ENCODE results near the gene ACBD6.
"Not testable (repeated sequence)": the region's sequence is repeated elsewhere in the genome, so short reads cannot be mapped to it uniquely, and the experiment has no call there.

ACBD6 gene

DNA sequence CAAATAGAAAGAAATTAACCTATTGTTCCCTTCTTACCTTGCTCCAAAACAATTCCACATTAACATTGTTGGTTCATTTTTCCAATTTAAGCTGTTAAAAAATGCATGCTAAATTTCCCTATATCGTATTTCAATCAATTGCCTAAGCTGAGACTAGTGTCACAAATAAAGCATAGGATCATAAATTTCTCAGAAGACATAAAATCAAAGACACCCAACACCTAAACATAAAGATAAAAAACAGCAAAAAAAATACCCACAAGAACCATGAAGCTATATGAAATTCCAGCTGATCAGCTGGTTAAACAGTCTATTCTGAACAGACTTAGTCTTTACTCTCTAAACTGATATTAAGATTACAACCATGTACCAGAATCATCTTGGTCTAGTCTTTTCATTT is 32.3 kb downstream of the ACBD6 start:
- H3K9ac ChIP-seq (ENCODE audit: low read depth, low read length), result no peak overlapping the region
- H3K9me3 ChIP-seq (ENCODE audit: control insufficient read depth, insufficient read depth, low read length), result no peaks in the 10 kb centered on the region
- no peaks in the 10 kb centered on the region for H3K27me3 ChIP-seq (ENCODE audit: control insufficient read depth, insufficient read depth, low read length)
- peaks cover 2% of the 10 kb centered on the region for H3K4me1 ChIP-seq (ENCODE audit: control insufficient read depth, insufficient read depth, low read length)
- no peaks in the 10 kb centered on the region for H3K36me3 ChIP-seq (ENCODE audit: control insufficient read depth, insufficient read depth, low read length)
- H3K4me3 ChIP-seq (ENCODE audit: low read depth, low read length), result no peak overlapping the region

GRCh38 chr1:180468311-180468710 is 34.1 kb downstream of the ACBD6 start:
- Histone ChIP-seq H3K9ac (ENCODE audit: low read depth, low read length) (no peak overlapping the region), H3K9me3 (ENCODE audit: control insufficient read depth, insufficient read depth, low read length) (no peaks in the 10 kb centered on the region), H3K27me3 (ENCODE audit: control insufficient read depth, insufficient read depth, low read length) (no peaks in the 10 kb centered on the region), H3K4me3 (ENCODE audit: low read depth, low read length) (no peak overlapping the region), H3K4me1 (ENCODE audit: control insufficient read depth, insufficient read depth, low read length) (peaks cover 2% of the 10 kb centered on the region), H3K36me3 (ENCODE audit: control insufficient read depth, insufficient read depth, low read length) (no peaks in the 10 kb centered on the region)

GRCh38 chr1:180462102-180462501 is 40.3 kb downstream of the ACBD6 start:
- H3K4me3 ChIP-seq (ENCODE audit: low read depth, low read length), result no peak overlapping the region
- H3K4me1 ChIP-seq (ENCODE audit: control insufficient read depth, insufficient read depth, low read length), result no peaks in the 10 kb centered on the region
- no peaks in the 10 kb centered on the region for H3K9me3 ChIP-seq (ENCODE audit: control insufficient read depth, insufficient read depth, low read length)
- H3K36me3 ChIP-seq (ENCODE audit: control insufficient read depth, insufficient read depth, low read length), result no peaks in the 10 kb centered on the region
- no peaks in the 10 kb centered on the region for H3K27me3 ChIP-seq (ENCODE audit: control insufficient read depth, insufficient read depth, low read length)
- H3K9ac ChIP-seq (ENCODE audit: low read depth, low read length), result no peak overlapping the region

GRCh38 chr1:180461682-180462081 is 40.7 kb downstream of the ACBD6 start:
- H3K27me3 ChIP-seq (ENCODE audit: control insufficient read depth, insufficient read depth, low read length); H3K4me1 ChIP-seq (ENCODE audit: control insufficient read depth, insufficient read depth, low read length); H3K36me3 ChIP-seq (ENCODE audit: control insufficient read depth, insufficient read depth, low read length); H3K9ac ChIP-seq (ENCODE audit: low read depth, low read length); H3K9me3 ChIP-seq (ENCODE audit: control insufficient read depth, insufficient read depth, low read length); H3K4me3 ChIP-seq (ENCODE audit: low read depth, low read length): not testable (repeated sequence)

DNA sequence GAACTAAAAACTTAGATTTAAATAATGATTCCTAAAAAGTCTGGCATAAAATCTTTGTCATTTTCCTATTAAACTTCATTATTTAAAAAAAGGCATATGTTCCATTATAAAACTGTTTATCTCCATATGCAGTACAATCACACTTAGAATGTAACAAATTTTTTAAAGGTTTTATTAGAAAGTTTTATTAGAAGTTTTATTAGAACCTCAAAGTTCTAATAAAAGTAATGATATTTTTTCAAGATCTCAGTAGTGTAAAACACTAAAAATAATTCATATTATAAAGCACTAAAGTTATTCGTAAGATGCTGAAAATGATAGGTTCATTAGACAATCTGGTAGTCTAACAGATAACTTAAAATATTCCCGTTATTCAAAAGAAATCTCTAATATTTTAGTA is 43.6 kb downstream of the ACBD6 start:
- H3K4me3 ChIP-seq (ENCODE audit: low read depth, low read length), result no peak overlapping the region
- H3K27me3 ChIP-seq (ENCODE audit: control insufficient read depth, insufficient read depth, low read length), result no peaks in the 10 kb centered on the region
- H3K9ac ChIP-seq (ENCODE audit: low read depth, low read length), result no peak overlapping the region
- H3K4me1 ChIP-seq (ENCODE audit: control insufficient read depth, insufficient read depth, low read length), result no peaks in the 10 kb centered on the region
- H3K9me3 ChIP-seq (ENCODE audit: control insufficient read depth, insufficient read depth, low read length), result no peaks in the 10 kb centered on the region
- H3K36me3 ChIP-seq (ENCODE audit: control insufficient read depth, insufficient read depth, low read length), result no peaks in the 10 kb centered on the region

GRCh38 chr1:180456191-180456590 is 46.2 kb downstream of the ACBD6 start:
- no peaks in the 10 kb centered on the region for H3K27me3 ChIP-seq (ENCODE audit: control insufficient read depth, insufficient read depth, low read length)
- no peak overlapping the region for H3K4me3 ChIP-seq (ENCODE audit: low read depth, low read length)
- H3K4me1 ChIP-seq (ENCODE audit: control insufficient read depth, insufficient read depth, low read length), result no peaks in the 10 kb centered on the region
- H3K36me3 ChIP-seq (ENCODE audit: control insufficient read depth, insufficient read depth, low read length), result no peaks in the 10 kb centered on the region
- no peaks in the 10 kb centered on the region for H3K9me3 ChIP-seq (ENCODE audit: control insufficient read depth, insufficient read depth, low read length)
- H3K9ac ChIP-seq (ENCODE audit: low read depth, low read length), result no peak overlapping the region

DNA sequence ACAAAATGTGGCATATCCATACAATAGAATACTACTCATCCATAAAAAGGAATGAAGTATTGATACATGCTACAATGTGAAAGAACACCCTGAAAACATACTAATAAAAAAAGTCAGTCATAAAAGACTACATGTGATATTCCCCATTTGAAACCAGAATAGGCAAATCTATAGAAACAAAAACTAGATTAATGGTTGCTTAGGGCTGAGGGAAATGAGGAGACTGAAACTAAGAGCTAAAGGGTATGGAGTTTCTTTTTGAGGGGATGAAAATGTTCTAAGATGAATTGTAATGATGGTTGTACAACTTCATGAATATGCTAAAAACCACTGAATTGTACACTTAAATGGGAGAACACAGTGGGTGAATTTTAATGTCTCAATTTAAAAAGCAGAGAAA is 50.9 kb downstream of the ACBD6 start:
- Histone ChIP-seq H3K9ac (ENCODE audit: low read depth, low read length) (no peak overlapping the region), H3K27me3 (ENCODE audit: control insufficient read depth, insufficient read depth, low read length) (no peaks in the 10 kb centered on the region), H3K36me3 (ENCODE audit: control insufficient read depth, insufficient read depth, low read length) (no peaks in the 10 kb centered on the region), H3K9me3 (ENCODE audit: control insufficient read depth, insufficient read depth, low read length) (no peaks in the 10 kb centered on the region), H3K4me1 (ENCODE audit: control insufficient read depth, insufficient read depth, low read length) (no peaks in the 10 kb centered on the region), H3K4me3 (ENCODE audit: low read depth, low read length) (no peak overlapping the region)

DNA sequence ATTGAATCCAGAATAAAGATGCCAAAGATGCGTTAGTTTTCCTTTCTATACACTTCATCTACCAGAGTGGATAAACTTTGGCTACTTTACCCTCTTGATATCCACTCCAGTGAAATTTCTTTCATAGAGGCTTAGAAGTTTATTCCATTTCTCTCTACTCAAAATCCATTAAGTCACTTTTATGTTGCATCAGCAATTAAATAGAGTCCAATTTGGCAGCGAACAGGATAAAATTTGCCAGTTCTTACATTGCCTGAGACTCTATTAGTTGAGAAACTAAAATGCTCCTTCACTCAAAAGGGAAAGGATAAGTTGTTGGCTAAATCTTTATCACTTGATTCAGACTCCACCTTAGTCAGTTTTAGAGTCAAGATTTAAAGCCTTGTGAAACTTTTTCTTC is 57.9 kb downstream of the ACBD6 start:
- Histone ChIP-seq H3K4me3 (ENCODE audit: low read depth, low read length) (no peak overlapping the region), H3K27me3 (ENCODE audit: control insufficient read depth, insufficient read depth, low read length) (no peaks in the 10 kb centered on the region), H3K4me1 (ENCODE audit: control insufficient read depth, insufficient read depth, low read length) (no peaks in the 10 kb centered on the region), H3K9me3 (ENCODE audit: control insufficient read depth, insufficient read depth, low read length) (no peaks in the 10 kb centered on the region), H3K36me3 (ENCODE audit: control insufficient read depth, insufficient read depth, low read length) (no peaks in the 10 kb centered on the region), H3K9ac (ENCODE audit: low read depth, low read length) (no peak overlapping the region)

DNA sequence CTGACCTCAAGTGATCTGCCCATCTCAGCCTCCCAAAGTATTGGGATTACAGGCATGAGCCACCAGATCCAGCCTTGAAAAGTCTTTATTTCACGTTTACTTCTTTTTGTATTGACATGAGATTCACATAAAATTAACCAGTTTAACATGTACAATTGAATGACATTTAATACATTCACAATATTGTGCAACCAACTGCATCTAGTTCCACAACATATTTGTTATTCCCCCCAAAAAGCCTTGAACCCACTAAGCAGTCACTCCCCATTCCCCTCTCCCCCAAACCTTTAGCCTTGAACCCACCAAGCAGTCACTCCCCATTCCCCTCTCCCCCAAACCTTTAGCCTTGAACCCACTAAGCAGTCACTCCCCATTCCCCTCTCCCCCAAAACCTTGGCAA is 62.0 kb downstream of the ACBD6 start:
- Histone ChIP-seq H3K4me3 (ENCODE audit: low read depth, low read length) (no peak overlapping the region), H3K36me3 (ENCODE audit: control insufficient read depth, insufficient read depth, low read length) (no peaks in the 10 kb centered on the region), H3K4me1 (ENCODE audit: control insufficient read depth, insufficient read depth, low read length) (no peaks in the 10 kb centered on the region), H3K9me3 (ENCODE audit: control insufficient read depth, insufficient read depth, low read length) (no peaks in the 10 kb centered on the region), H3K27me3 (ENCODE audit: control insufficient read depth, insufficient read depth, low read length) (no peaks in the 10 kb centered on the region), H3K9ac (ENCODE audit: low read depth, low read length) (no peak overlapping the region)

GRCh38 chr1:180435566-180435965 is 66.8 kb downstream of the ACBD6 start:
- H3K36me3 ChIP-seq (ENCODE audit: control insufficient read depth, insufficient read depth, low read length), result no peaks in the 10 kb centered on the region
- H3K9ac ChIP-seq (ENCODE audit: low read depth, low read length), result no peak overlapping the region
- H3K4me1 ChIP-seq (ENCODE audit: control insufficient read depth, insufficient read depth, low read length), result peaks cover 4% of the 10 kb centered on the region
- no peak overlapping the region for H3K4me3 ChIP-seq (ENCODE audit: low read depth, low read length)
- no peaks in the 10 kb centered on the region for H3K9me3 ChIP-seq (ENCODE audit: control insufficient read depth, insufficient read depth, low read length)
- no peaks in the 10 kb centered on the region for H3K27me3 ChIP-seq (ENCODE audit: control insufficient read depth, insufficient read depth, low read length)

GRCh38 chr1:180433873-180434272 is 68.5 kb downstream of the ACBD6 start:
- H3K4me3 ChIP-seq (ENCODE audit: low read depth, low read length), result no peak overlapping the region
- no peaks in the 10 kb centered on the region for H3K9me3 ChIP-seq (ENCODE audit: control insufficient read depth, insufficient read depth, low read length)
- no peak overlapping the region for H3K9ac ChIP-seq (ENCODE audit: low read depth, low read length)
- H3K4me1 ChIP-seq (ENCODE audit: control insufficient read depth, insufficient read depth, low read length), result peaks cover 4% of the 10 kb centered on the region
- no peaks in the 10 kb centered on the region for H3K27me3 ChIP-seq (ENCODE audit: control insufficient read depth, insufficient read depth, low read length)
- H3K36me3 ChIP-seq (ENCODE audit: control insufficient read depth, insufficient read depth, low read length), result no peaks in the 10 kb centered on the region

DNA sequence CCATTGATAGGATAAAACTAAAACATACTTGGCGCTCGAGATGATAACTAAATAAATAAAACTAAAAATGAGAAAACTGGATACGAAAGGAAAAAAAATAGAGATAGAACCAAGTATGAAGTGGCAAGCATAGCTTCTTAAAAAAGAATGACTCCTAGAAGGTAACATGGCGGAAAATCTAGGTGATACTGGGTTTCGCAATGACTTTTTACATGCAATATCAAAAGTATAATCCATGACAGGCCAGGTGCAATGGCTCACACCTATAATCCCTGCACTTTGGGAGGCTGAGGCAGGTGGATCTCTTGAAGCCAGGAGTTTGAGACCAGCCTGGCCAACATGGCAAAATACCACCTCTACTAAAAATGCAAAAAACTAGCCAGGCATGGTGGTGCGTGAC is 70.7 kb downstream of the ACBD6 start:
- Histone ChIP-seq H3K9me3 (ENCODE audit: control insufficient read depth, insufficient read depth, low read length) (no peaks in the 10 kb centered on the region), H3K36me3 (ENCODE audit: control insufficient read depth, insufficient read depth, low read length) (no peaks in the 10 kb centered on the region), H3K4me1 (ENCODE audit: control insufficient read depth, insufficient read depth, low read length) (peaks cover 4% of the 10 kb centered on the region), H3K9ac (ENCODE audit: low read depth, low read length) (no peak overlapping the region), H3K27me3 (ENCODE audit: control insufficient read depth, insufficient read depth, low read length) (no peaks in the 10 kb centered on the region), H3K4me3 (ENCODE audit: low read depth, low read length) (no peak overlapping the region)
